GM12864 (cell line): ENCODE data around the gene DACH1.

Experiments
- DNase-seq: peaks from one replicate; pipeline ENCODE4 v3.0.0-alpha.2; 2011; ENCODE audit warnings: low read depth
- H3K4me3 ChIP-seq: 2 replicates; pipeline ENCODE4 v1.5.1; 2011; ENCODE audit warnings: mild to moderate bottlenecking, low read depth, low read length, control low read depth
- TF ChIP-seq, protein P1 (sequence below): IDR thresholded peaks from 2 replicates; pipeline ENCODE4 v1.5.1; 2011; ENCODE audit warnings: low read depth, mild to moderate bottlenecking, moderate library complexity, low read length, control low read depth, inconsistent platforms; ENCODE audit errors: missing control alignments

The DACH1 gene

DNA sequence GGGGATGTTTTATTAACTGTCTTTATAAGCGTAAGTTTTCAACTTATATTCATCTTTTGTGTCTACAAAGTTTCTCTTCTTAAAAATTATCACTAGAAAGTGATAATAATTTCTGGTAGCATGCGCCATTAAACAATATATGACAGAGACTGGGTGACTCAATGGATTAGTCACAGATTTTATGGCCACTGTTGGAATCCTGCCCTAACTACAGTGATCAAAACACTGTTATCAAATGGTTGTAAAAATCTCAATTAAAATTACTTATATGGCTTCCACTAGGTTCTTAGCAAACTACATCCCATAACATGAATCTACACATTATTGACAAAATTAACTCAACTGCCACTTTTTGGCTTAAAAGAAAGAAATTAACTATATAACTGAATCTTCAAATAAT is 350.0 kb downstream of the DACH1 start:
- DNase-seq, result no peak

DNA sequence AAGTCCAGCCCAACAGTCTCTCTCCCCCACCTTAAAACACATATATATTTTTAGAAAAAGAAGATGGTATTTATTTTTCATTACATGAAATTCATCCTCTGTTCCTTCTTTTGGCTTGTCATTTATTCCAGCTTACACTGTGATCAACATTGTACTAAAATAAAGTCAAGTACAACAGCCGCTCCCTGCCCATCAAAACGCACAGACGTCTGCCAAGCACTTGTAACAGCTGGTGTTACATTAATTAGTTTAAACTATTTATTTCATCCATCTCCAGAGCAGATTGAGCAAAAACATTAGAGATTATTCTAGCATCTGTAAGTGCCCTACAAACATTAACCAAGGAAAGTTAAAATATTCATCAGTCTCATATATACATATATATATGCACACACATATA is 350.5 kb downstream of the DACH1 start:
- no peak overlapping the region for H3K4me3 ChIP-seq
- TF ChIP-seq, protein P1, sequence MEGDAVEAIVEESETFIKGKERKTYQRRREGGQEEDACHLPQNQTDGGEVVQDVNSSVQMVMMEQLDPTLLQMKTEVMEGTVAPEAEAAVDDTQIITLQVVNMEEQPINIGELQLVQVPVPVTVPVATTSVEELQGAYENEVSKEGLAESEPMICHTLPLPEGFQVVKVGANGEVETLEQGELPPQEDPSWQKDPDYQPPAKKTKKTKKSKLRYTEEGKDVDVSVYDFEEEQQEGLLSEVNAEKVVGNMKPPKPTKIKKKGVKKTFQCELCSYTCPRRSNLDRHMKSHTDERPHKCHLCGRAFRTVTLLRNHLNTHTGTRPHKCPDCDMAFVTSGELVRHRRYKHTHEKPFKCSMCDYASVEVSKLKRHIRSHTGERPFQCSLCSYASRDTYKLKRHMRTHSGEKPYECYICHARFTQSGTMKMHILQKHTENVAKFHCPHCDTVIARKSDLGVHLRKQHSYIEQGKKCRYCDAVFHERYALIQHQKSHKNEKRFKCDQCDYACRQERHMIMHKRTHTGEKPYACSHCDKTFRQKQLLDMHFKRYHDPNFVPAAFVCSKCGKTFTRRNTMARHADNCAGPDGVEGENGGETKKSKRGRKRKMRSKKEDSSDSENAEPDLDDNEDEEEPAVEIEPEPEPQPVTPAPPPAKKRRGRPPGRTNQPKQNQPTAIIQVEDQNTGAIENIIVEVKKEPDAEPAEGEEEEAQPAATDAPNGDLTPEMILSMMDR, result no peak
- no peak for DNase-seq

More for the DNA sequence above, 350.0 kb downstream of the DACH1 start:
- TF ChIP-seq, protein P1, result no peak
- H3K4me3 ChIP-seq, result no peak overlapping the region

DNA sequence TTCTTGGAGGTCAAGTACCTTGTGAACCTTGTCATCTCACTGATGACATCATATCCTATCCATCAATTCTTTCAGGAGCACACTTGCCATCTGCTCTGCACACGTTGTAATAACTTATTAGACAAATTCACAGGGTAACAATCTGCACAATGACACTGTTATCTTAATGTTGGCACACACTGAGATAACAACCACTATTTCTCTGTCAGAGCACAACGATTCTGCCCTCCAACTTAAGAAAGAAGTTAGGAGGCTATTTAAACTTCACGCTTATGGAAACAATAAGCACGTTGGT is 351.3 kb downstream of the DACH1 start:
- no peak for DNase-seq
- no peak overlapping the region for H3K4me3 ChIP-seq
- TF ChIP-seq, protein P1, result no peak

DNA sequence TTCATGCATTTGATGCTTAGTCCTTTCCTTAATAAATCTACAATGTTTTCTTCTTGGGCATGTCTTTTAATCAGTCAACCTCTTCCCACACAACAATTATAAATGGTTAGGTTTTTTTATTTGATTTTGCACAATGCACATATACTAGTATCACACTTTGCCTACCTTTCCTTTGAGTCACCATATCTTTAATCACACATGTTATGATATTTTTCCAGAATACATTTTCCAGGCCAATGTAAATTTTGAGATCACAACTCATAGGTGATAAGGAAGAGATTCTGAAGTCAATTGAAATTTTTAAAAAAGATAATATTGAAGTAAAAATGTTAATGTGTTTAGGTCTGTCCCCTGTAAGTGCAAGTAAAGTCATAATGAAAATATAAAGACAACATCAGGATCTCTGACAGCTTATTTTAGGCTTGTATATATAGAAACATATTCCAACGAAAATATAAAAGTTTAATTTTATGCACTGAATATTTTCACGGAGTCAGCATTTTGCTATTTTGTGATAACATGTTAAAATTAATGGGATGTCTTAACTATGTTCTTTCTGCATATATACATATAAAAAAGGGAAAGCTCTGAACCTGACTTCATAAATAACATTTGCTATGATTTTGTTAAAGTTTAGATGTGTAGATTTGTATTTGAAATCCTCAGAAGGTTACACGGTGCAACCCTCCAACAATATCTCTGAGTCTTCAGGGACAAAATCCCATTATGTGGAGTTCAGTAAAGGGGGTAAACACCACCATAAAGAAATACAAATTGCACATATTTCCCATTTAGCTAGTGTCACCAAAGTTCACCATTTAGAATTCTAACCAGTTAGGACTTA is 351.9 kb downstream of the DACH1 start:
- TF ChIP-seq, protein P1, result no peak

DNA sequence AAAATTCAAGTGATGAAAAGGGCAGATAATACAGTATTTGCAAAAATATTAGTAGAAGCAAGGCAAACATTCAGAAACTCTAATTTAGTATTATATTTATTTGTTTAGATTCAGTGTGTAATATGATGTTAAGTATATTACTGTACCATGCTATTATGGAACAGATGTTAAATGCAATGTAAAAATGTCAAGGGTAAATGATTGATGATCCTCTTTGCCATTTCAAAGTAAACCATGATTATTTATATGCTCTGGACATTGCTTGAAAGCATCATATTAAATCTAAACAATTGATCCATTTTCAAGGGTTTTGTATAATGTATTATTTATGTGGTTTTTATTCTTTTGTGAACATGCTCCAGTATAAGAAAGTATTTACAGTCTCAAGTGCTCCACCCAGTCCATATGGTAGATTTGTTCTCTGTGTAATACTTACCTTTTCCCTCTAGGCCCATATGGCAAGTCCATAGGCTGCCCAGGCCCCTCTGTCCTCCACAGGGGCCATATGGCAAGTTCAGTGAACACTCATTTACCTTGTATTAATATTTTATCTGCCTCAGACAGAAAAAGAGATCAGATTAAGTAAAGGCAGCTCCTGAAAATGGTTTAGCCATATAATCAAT is 353.5 kb downstream of the DACH1 start:
- TF ChIP-seq, protein P1, result no peak
- no peak overlapping the region for H3K4me3 ChIP-seq
- DNase-seq, result no peak

More for the DNA sequence above, 351.9 kb downstream of the DACH1 start:
- no peak overlapping the region for H3K4me3 ChIP-seq
- no peak for DNase-seq

DNA sequence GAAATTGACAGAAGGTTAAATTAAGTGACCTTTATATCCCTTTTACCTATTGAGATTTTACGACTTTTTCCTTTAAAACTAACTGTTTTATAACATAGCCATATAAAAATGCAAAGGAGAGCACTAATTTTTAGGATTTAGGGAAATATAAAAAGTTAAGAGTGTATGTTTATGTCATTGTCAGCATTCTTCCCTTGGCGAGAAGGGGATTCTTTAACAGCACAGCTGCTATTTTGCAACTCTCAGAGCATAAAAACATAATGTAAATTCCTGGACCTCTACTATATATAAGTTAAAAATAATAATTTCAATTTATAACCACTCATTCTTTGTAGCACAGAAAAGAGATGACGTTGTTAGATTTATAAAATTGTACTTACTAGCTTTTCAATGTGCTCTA is 363.2 kb downstream of the DACH1 start:
- TF ChIP-seq, protein P1, result no peak
- H3K4me3 ChIP-seq, result no peak overlapping the region
- DNase-seq, result no peak
